Measurements from ENCODE around the gene SKA2. TPM values are rescaled to one million over a fixed set of nuclear protein-coding genes. Genes with fewer than 3 reads are reported as not detected.
"Not testable (repeated sequence)": the region's sequence is repeated elsewhere in the genome, so short reads cannot be mapped to it uniquely, and the experiment has no call there.

SKA2 gene
- total RNA-seq, 1 donor from 2014 or later = 44.3 TPM

- Mint-ChIP-seq H3K27ac (ENCODE audit: unreplicated experiment) (no peak overlapping the region), H3K4me1 (ENCODE audit: unreplicated experiment) (no peaks in the 10 kb centered on the region), H3K4me3 (ENCODE audit: unreplicated experiment) (no peak overlapping the region), H3K27me3 (ENCODE audit: unreplicated experiment) (peaks cover 7% of the 10 kb centered on the region), H3K9me3 (ENCODE audit: unreplicated experiment) (no peaks in the 10 kb centered on the region), H3K36me3 (ENCODE audit: low read depth, unreplicated experiment) (no peaks in the 10 kb centered on the region)
- no peak for TF ChIP-seq CTCF (IDR thresholded peaks at IDR 0.05; ENCODE audit: unreplicated experiment)
- no peak for DNase-seq (ENCODE audit: low spot score)
Observed at GRCh38 chr17:59186850-59187249, 31.9 kb upstream of the SKA2 start.

- Mint-ChIP-seq H3K27me3 (ENCODE audit: unreplicated experiment) (peaks cover 7% of the 10 kb centered on the region), H3K9me3 (ENCODE audit: unreplicated experiment) (no peaks in the 10 kb centered on the region), H3K27ac (ENCODE audit: unreplicated experiment) (no peak overlapping the region), H3K36me3 (ENCODE audit: low read depth, unreplicated experiment) (no peaks in the 10 kb centered on the region), H3K4me3 (ENCODE audit: unreplicated experiment) (no peak overlapping the region), H3K4me1 (ENCODE audit: unreplicated experiment) (no peaks in the 10 kb centered on the region)
- DNase-seq (ENCODE audit: low spot score) = no peak
- no peak for TF ChIP-seq CTCF (IDR thresholded peaks at IDR 0.05; ENCODE audit: unreplicated experiment)
Observed at GRCh38 chr17:59185997-59186396, 31.0 kb upstream of the SKA2 start.

- no peaks in the 10 kb centered on the region for H3K4me1 Mint-ChIP-seq (ENCODE audit: unreplicated experiment)
- H3K9me3 Mint-ChIP-seq (ENCODE audit: unreplicated experiment) = no peaks in the 10 kb centered on the region
- DNase-seq (ENCODE audit: low spot score) = no peak
- H3K4me3 Mint-ChIP-seq (ENCODE audit: unreplicated experiment) = no peak overlapping the region
- H3K36me3 Mint-ChIP-seq (ENCODE audit: low read depth, unreplicated experiment) = peaks cover 5% of the 10 kb centered on the region
- no peak overlapping the region for H3K27ac Mint-ChIP-seq (ENCODE audit: unreplicated experiment)
- TF ChIP-seq CTCF (IDR thresholded peaks at IDR 0.05; ENCODE audit: unreplicated experiment) = no peak
- peaks cover 10% of the 10 kb centered on the region for H3K27me3 Mint-ChIP-seq (ENCODE audit: unreplicated experiment)
Observed at GRCh38 chr17:59181481-59181880, 26.5 kb upstream of the SKA2 start.

GRCh38 chr17:59180626-59181025 lies 25.6 kb upstream of the SKA2 start:
- TF ChIP-seq CTCF (IDR thresholded peaks at IDR 0.05; ENCODE audit: unreplicated experiment) = no peak
- Mint-ChIP-seq H3K27me3 (ENCODE audit: unreplicated experiment) (peaks cover 10% of the 10 kb centered on the region), H3K4me3 (ENCODE audit: unreplicated experiment) (no peak overlapping the region), H3K4me1 (ENCODE audit: unreplicated experiment) (no peaks in the 10 kb centered on the region), H3K9me3 (ENCODE audit: unreplicated experiment) (no peaks in the 10 kb centered on the region), H3K36me3 (ENCODE audit: low read depth, unreplicated experiment) (peaks cover 5% of the 10 kb centered on the region), H3K27ac (ENCODE audit: unreplicated experiment) (no peak overlapping the region)
- DNase-seq (ENCODE audit: low spot score) = no peak

GRCh38 chr17:59179601-59180000 lies 24.6 kb upstream of the SKA2 start:
- not testable (repeated sequence) for H3K4me3 Mint-ChIP-seq (ENCODE audit: unreplicated experiment); H3K4me1 Mint-ChIP-seq (ENCODE audit: unreplicated experiment); H3K9me3 Mint-ChIP-seq (ENCODE audit: unreplicated experiment); DNase-seq (ENCODE audit: low spot score); H3K27me3 Mint-ChIP-seq (ENCODE audit: unreplicated experiment); H3K27ac Mint-ChIP-seq (ENCODE audit: unreplicated experiment); H3K36me3 Mint-ChIP-seq (ENCODE audit: low read depth, unreplicated experiment)

Measured in endothelial cell (in vitro differentiated cells).